ENCODE results near the gene IER3. TPM values are rescaled to one million over a fixed set of nuclear protein-coding genes. Genes with fewer than 3 reads are reported as not detected.

The IER3 gene
- total and polyA plus RNA-seq, 7 donors: 20.1 to 193 (median 65.3) TPM

DNA sequence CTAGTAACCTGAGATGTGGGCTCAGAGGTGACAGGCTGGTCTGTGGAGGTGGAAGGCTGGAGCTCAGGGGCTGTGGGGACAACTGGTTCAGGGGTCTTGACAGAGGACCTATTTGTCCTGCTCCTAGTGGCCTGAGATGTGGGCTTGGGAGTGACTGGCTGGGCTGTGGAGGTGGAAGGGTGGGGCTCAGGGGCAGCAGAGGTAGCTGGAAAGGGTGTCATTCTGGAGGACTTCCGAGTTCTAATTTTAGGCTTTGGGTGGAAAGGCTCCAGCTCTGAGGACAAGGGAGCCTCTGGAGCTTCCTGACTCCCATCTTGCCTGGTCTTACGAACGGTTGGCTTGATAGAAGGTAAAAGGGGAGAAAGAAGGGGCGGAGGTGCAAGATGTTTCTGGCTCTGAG lies 38.7 kb downstream of the IER3 start:
- Histone ChIP-seq H3K4me1 (no peaks in the 10 kb centered on the region), H3K9me3 (no peaks in the 10 kb centered on the region), H3K27ac (no peak overlapping the region), H3K27me3 (no peaks in the 10 kb centered on the region), H3K36me3 (peaks cover 3 to 80% (median 16%) of the 10 kb centered on the region in 4 donors), H3K4me3 (no peak overlapping the region)
- TF ChIP-seq, protein P1, sequence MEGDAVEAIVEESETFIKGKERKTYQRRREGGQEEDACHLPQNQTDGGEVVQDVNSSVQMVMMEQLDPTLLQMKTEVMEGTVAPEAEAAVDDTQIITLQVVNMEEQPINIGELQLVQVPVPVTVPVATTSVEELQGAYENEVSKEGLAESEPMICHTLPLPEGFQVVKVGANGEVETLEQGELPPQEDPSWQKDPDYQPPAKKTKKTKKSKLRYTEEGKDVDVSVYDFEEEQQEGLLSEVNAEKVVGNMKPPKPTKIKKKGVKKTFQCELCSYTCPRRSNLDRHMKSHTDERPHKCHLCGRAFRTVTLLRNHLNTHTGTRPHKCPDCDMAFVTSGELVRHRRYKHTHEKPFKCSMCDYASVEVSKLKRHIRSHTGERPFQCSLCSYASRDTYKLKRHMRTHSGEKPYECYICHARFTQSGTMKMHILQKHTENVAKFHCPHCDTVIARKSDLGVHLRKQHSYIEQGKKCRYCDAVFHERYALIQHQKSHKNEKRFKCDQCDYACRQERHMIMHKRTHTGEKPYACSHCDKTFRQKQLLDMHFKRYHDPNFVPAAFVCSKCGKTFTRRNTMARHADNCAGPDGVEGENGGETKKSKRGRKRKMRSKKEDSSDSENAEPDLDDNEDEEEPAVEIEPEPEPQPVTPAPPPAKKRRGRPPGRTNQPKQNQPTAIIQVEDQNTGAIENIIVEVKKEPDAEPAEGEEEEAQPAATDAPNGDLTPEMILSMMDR (IDR thresholded peaks at IDR 0.05): no peak
- TF ChIP-seq EP300 (IDR thresholded peaks at IDR 0.05) (no peak), POLR2A (IDR thresholded peaks at IDR 0.05) (no peak), POLR2AphosphoS5 (IDR thresholded peaks at IDR 0.05) (no peak)
- 98% methylated on average over 4 of the region's 4 CpGs for WGBS, 2 donors
- no peak for DNase-seq
- intact Hi-C loops (cut with DNase I): no loop called here

DNA sequence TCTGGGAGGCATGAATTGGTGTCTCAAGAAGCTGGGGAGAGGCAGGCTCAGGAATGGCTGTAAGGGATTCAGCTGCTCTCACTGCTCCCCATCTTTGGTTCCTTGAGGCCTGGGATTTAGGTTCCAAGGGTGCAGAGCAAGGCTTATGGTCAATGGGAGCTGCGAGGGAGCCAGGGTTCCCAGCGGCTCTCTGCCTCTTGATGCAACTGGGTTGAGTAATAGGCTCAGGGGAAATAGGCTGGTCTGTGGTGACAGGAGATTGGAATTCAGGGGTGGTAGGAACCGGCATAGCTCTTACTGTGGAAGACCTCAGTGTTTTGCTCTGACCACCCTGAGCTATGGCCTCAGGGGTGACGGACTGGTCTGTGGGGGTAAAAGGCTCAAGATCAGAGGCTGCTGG lies 40.5 kb downstream of the IER3 start:
- H3K4me3 ChIP-seq: no peak overlapping the region
- TF ChIP-seq EP300 (IDR thresholded peaks at IDR 0.05) (no peak), POLR2AphosphoS5 (IDR thresholded peaks at IDR 0.05) (no peak), POLR2A (IDR thresholded peaks at IDR 0.05) (no peak)
- TF ChIP-seq, protein P1 (IDR thresholded peaks at IDR 0.05): no peak
- H3K27ac ChIP-seq: no peak overlapping the region
- no peak for DNase-seq
- no peaks in the 10 kb centered on the region for H3K27me3 ChIP-seq
- intact Hi-C loops (cut with DNase I): no loop called here
- WGBS, 2 donors: 90 to 96% methylated on average over 4 of the region's 4 CpGs
- H3K9me3 ChIP-seq: no peaks in the 10 kb centered on the region
- peaks cover 0 to 80% (median 14%) of the 10 kb centered on the region in 4 donors for H3K36me3 ChIP-seq
- no peaks in the 10 kb centered on the region for H3K4me1 ChIP-seq

DNA sequence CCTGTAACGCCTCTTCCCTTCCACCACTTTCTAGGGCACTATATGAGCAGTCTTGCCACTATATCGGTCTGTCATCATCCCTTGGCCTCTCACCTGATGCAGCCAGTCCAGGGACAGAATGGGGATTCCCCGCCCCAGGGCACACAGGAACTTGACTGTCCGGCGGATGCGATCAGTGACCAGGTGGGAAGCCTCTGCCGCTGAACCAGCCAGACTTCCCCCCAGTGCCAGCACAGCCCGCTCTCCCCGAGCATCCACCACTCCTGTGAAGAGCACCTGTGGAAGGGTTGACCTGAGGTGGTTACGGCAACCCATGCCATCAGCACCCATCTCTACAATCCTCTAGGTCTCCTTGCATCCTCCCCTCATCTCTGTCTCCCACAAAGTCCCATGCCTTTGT lies 41.3 kb downstream of the IER3 start:
- no peak overlapping the region for H3K27ac ChIP-seq
- H3K36me3 ChIP-seq: peaks cover 0 to 72% (median 12%) of the 10 kb centered on the region in 4 donors
- DNase-seq: no peak
- H3K4me1 ChIP-seq: no peaks in the 10 kb centered on the region
- no peaks in the 10 kb centered on the region for H3K9me3 ChIP-seq
- 96 to 98% methylated on average over 10 of the region's 10 CpGs for WGBS, 2 donors
- no peak overlapping the region for H3K4me3 ChIP-seq
- H3K27me3 ChIP-seq: no peaks in the 10 kb centered on the region
- TF ChIP-seq POLR2AphosphoS5 (IDR thresholded peaks at IDR 0.05): no peak
- TF ChIP-seq POLR2A (IDR thresholded peaks at IDR 0.05): no peak
- intact Hi-C loops (cut with DNase I): no loop called here

DNA sequence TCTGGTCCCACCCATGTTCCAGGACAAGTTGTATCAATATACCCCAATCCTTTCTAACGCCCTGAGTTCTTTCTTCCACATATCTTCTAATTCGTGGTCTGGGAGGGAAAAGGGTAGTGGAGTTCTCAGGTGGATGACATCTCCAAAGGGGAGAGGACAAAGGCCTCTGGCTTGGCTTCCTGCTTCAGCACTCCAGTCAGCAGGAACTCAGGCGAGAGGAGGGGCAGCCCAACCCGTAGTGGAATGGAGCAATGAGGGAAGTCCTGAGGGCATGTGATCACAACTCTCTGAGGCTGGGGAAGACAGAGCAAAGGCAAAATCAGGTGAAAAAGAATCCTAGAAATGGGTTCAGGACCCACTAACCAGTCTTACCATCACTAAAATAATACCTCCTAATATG lies 44.0 kb downstream of the IER3 start:
- intact Hi-C loops (cut with DNase I): no loop called here

DNA sequence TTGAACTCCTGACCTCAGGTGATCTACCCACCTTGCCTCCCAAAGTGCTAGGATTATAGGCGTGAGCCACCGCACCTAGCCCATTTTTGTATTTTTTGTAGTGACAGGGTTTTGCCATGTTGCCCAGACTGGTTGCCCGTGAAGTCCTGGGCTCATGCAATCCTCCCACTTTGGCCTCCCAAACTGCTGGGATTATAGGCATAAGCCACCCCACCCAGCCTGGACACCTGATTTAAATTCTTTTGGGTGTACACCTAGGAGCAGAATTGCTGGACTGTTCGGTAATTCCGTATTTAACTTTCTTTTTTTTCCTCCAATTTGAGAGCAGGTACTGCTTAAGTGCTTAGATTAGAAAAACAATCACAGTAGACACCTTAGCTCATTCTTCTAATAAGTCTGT lies 47.9 kb downstream of the IER3 start:
- 92 to 97% methylated on average over 5 of the region's 5 CpGs for WGBS, 2 donors
- no peak for DNase-seq
- intact Hi-C loops (cut with DNase I): no loop called here
- Histone ChIP-seq H3K9me3 (no peaks in the 10 kb centered on the region), H3K27ac (no peak overlapping the region), H3K36me3 (peaks cover 0 to 23% (median 0%) of the 10 kb centered on the region in 4 donors), H3K4me3 (no peak overlapping the region), H3K27me3 (no peaks in the 10 kb centered on the region), H3K4me1 (peaks cover 0 to 3% (median 1%) of the 10 kb centered on the region in 4 donors)
- TF ChIP-seq POLR2AphosphoS5 (IDR thresholded peaks at IDR 0.05): no peak
- no peak for TF ChIP-seq EP300 (IDR thresholded peaks at IDR 0.05)
- TF ChIP-seq POLR2A (IDR thresholded peaks at IDR 0.05): no peak
- TF ChIP-seq, protein P1 (IDR thresholded peaks at IDR 0.05): no peak

More for the DNA sequence above, 44.0 kb downstream of the IER3 start:
- peaks cover 0 to 47% (median 5%) of the 10 kb centered on the region in 4 donors for H3K36me3 ChIP-seq
- H3K4me3 ChIP-seq: no peak overlapping the region
- no peak overlapping the region for H3K27ac ChIP-seq
- no peaks in the 10 kb centered on the region for H3K4me1 ChIP-seq
- TF ChIP-seq POLR2A (IDR thresholded peaks at IDR 0.05) (no peak), POLR2AphosphoS5 (IDR thresholded peaks at IDR 0.05) (no peak), EP300 (IDR thresholded peaks at IDR 0.05) (no peak)
- TF ChIP-seq, protein P1 (IDR thresholded peaks at IDR 0.05): no peak
- no peak for DNase-seq
- no peaks in the 10 kb centered on the region for H3K9me3 ChIP-seq
- 50 to 71% methylated on average over 4 of the region's 4 CpGs for WGBS, 2 donors
- no peaks in the 10 kb centered on the region for H3K27me3 ChIP-seq

Small RNA genes within 50 kb of the gene (small RNA-seq; reads per million reads assigned to genes)
- gene RF00019 (0 reads per million in 3 donors), gene RN7SL353P (0 reads per million in 3 donors)

Other genes starting within 250 kb of the IER3 start
- gene GNL1, start 188.1 kb downstream of the IER3 start, total RNA-seq: 10 to 100 TPM; 31.6 to 36.3 (median 33.7) TPM
- 10 to 100 TPM; 27.7 to 50.6 (median 43.2) TPM for gene GNL1, start 188.1 kb downstream of the IER3 start, polyA plus RNA-seq
- 10 to 100 TPM in 1 of 4 donors, 1 to 10 TPM in 3; 3.7 to 21.1 (median 4.6) TPM for gene PRR3, start 187.3 kb downstream of the IER3 start, total RNA-seq
- 1 to 10 TPM; 2.8 to 7.6 (median 3.0) TPM for gene PRR3, start 187.3 kb downstream of the IER3 start, polyA plus RNA-seq
- gene ABCF1, start 173.1 kb downstream of the IER3 start, total RNA-seq: 10 to 100 TPM; 26.9 to 38.8 (median 33.6) TPM
- gene ABCF1, start 173.1 kb downstream of the IER3 start, polyA plus RNA-seq: 10 to 100 TPM; 17.4 to 46.7 (median 25.4) TPM
- gene PPP1R10, start 127.3 kb downstream of the IER3 start, total RNA-seq: 10 to 100 TPM; 18.5 to 30.2 (median 28.3) TPM
- 10 to 100 TPM; 13.8 to 30.6 (median 18.7) TPM for gene PPP1R10, start 127.3 kb downstream of the IER3 start, polyA plus RNA-seq
- gene MRPS18B, start 126.7 kb downstream of the IER3 start, total RNA-seq: 10 to 100 TPM; 36.3 to 58.9 (median 48.4) TPM
- 10 to 100 TPM; 74.5 to 81.2 (median 78.6) TPM for gene MRPS18B, start 126.7 kb downstream of the IER3 start, polyA plus RNA-seq
- 1 to 10 TPM; 2.6 to 7.2 (median 4.8) TPM for gene ATAT1, start 117.7 kb downstream of the IER3 start, total RNA-seq
- 1 to 10 TPM; 3.0 to 8.5 (median 4.2) TPM for gene ATAT1, start 117.7 kb downstream of the IER3 start, polyA plus RNA-seq
- gene C6orf136, start 97.4 kb downstream of the IER3 start, total RNA-seq: 10 to 100 TPM in 2 of 4 donors, 1 to 10 TPM in 2; 7.8 to 36.7 (median 20.7) TPM
- gene C6orf136, start 97.4 kb downstream of the IER3 start, polyA plus RNA-seq: 10 to 100 TPM; 51.1 to 60.8 (median 52.3) TPM
- 10 to 100 TPM; 18.0 to 22.8 (median 21.3) TPM for gene DHX16, start 71.5 kb downstream of the IER3 start, total RNA-seq
- gene DHX16, start 71.5 kb downstream of the IER3 start, polyA plus RNA-seq: 10 to 100 TPM; 21.6 to 34.2 (median 25.2) TPM
- 10 to 100 TPM; 32.6 to 69.8 (median 39.0) TPM for gene PPP1R18, start 57.9 kb downstream of the IER3 start, total RNA-seq
- gene PPP1R18, start 57.9 kb downstream of the IER3 start, polyA plus RNA-seq: 10 to 100 TPM; 15.0 to 51.2 (median 27.6) TPM
- 1 to 10 TPM; 2.4 to 9.7 (median 5.0) TPM for gene NRM, start 53.6 kb downstream of the IER3 start, total RNA-seq
- gene NRM, start 53.6 kb downstream of the IER3 start, polyA plus RNA-seq: 10 to 100 TPM in 1 of 3 donors, 1 to 10 TPM in 2; 1.8 to 13.8 (median 2.8) TPM
- gene MDC1, start 27.3 kb downstream of the IER3 start, total RNA-seq: 10 to 100 TPM in 1 of 4 donors, 1 to 10 TPM in 3; 5.4 to 16.1 (median 6.7) TPM
- 10 to 100 TPM in 1 of 3 donors, 1 to 10 TPM in 2; 1.8 to 17.4 (median 3.7) TPM for gene MDC1, start 27.3 kb downstream of the IER3 start, polyA plus RNA-seq
- 100 to 1,000 TPM; 245 to 287 (median 267) TPM for gene TUBB, start 24.2 kb downstream of the IER3 start, total RNA-seq
- 100 to 1,000 TPM in 2 of 3 donors, 10 to 100 TPM in 1; 96.1 to 306 (median 111) TPM for gene TUBB, start 24.2 kb downstream of the IER3 start, polyA plus RNA-seq
- gene FLOT1, start 1.9 kb downstream of the IER3 start, total RNA-seq: 100 to 1,000 TPM; 141 to 206 (median 160) TPM
- 100 to 1,000 TPM; 174 to 194 (median 188) TPM for gene FLOT1, start 1.9 kb downstream of the IER3 start, polyA plus RNA-seq
- 10 to 100 TPM in 2 of 4 donors, 1 to 10 TPM in 2; 7.9 to 25.2 (median 13.6) TPM for gene DDR1, start 140.0 kb upstream of the IER3 start, total RNA-seq
- gene DDR1, start 140.0 kb upstream of the IER3 start, polyA plus RNA-seq: 100 to 1,000 TPM in 1 of 3 donors, 10 to 100 TPM in 2; 25.7 to 110 (median 27.0) TPM
- gene GTF2H4, start 163.7 kb upstream of the IER3 start, total RNA-seq: 10 to 100 TPM in 2 of 4 donors, 1 to 10 TPM in 2; 7.7 to 28.5 (median 13.1) TPM
- gene GTF2H4, start 163.7 kb upstream of the IER3 start, polyA plus RNA-seq: 10 to 100 TPM in 2 of 3 donors, 1 to 10 TPM in 1; 9.9 to 21.9 (median 12.6) TPM
- 10 to 100 TPM in 1 of 4 donors, 1 to 10 TPM in 3; 6.7 to 13.0 (median 9.0) TPM for gene VARS2, start 169.7 kb upstream of the IER3 start, total RNA-seq
- 10 to 100 TPM in 1 of 3 donors, 1 to 10 TPM in 2; 6.9 to 23.0 (median 7.8) TPM for gene VARS2, start 169.7 kb upstream of the IER3 start, polyA plus RNA-seq
- not detected for gene SFTA2, start 187.6 kb upstream of the IER3 start, total RNA-seq
- gene SFTA2, start 187.6 kb upstream of the IER3 start, polyA plus RNA-seq: 1 to 10 TPM in 1 of 3 donors, not detected in 2; 3.6 TPM
- gene MUCL3, start 196.4 kb upstream of the IER3 start, total RNA-seq: not detected
- gene MUCL3, start 196.4 kb upstream of the IER3 start, polyA plus RNA-seq: under 1 TPM in 1 of 3 donors, not detected in 2; under 0.01 TPM
- not detected for gene MUC21, start 239.2 kb upstream of the IER3 start, total RNA-seq
- gene MUC21, start 239.2 kb upstream of the IER3 start, polyA plus RNA-seq: 1 to 10 TPM in 1 of 3 donors, under 1 TPM in 1, not detected in 1; 0.19 to 1.2 TPM

All from sigmoid colon (tissue), 7 donors.